ENCODE data around the gene CBX8. TPM values are rescaled to one million over a fixed set of nuclear protein-coding genes. Genes with fewer than 3 reads are reported as not detected.
A peak's percentile ranks its signal among the peaks of the same experiment; 100 is the strongest.

CBX8 gene
- total and polyA plus RNA-seq, 2 of the 13 experiments (the other 11 are each of a cell fraction or from before 2014, with no cell fraction given), result 0.34 to 12.6 TPM

- TF ChIP-seq PAF1 (CRISPR knock-in tag; IDR thresholded peaks at IDR 0.05), result no peak
- TF ChIP-seq ZGPAT (CRISPR knock-in tag; IDR thresholded peaks at IDR 0.05), result peak; percentile 91
- peak; percentile 63 for TF ChIP-seq HNRNPK (IDR thresholded peaks at IDR 0.05; ENCODE audit: low read depth, low read length, poor library complexity, severe bottlenecking)
- peak; percentile 81; the same call in 1 of the 2 replicates for TF ChIP-seq ZNF740 (CRISPR knock-in tag; IDR thresholded peaks at IDR 0.05)
- peak; percentile 36; the same call in 1 of the 2 replicates for TF ChIP-seq ZNF792 (CRISPR knock-in tag; IDR thresholded peaks at IDR 0.05)
- no peak for TF ChIP-seq NCOA2 (CRISPR knock-in tag; IDR thresholded peaks at IDR 0.05)
- TF ChIP-seq MXD4 (CRISPR knock-in tag; IDR thresholded peaks at IDR 0.05), result peak; percentile 72
- TF ChIP-seq ATF7 (IDR thresholded peaks at IDR 0.05), result peak; percentile 68
- TF ChIP-seq ATF7 (CRISPR knock-in tag; IDR thresholded peaks at IDR 0.05), result peak; percentile 87
- TF ChIP-seq, protein P1, sequence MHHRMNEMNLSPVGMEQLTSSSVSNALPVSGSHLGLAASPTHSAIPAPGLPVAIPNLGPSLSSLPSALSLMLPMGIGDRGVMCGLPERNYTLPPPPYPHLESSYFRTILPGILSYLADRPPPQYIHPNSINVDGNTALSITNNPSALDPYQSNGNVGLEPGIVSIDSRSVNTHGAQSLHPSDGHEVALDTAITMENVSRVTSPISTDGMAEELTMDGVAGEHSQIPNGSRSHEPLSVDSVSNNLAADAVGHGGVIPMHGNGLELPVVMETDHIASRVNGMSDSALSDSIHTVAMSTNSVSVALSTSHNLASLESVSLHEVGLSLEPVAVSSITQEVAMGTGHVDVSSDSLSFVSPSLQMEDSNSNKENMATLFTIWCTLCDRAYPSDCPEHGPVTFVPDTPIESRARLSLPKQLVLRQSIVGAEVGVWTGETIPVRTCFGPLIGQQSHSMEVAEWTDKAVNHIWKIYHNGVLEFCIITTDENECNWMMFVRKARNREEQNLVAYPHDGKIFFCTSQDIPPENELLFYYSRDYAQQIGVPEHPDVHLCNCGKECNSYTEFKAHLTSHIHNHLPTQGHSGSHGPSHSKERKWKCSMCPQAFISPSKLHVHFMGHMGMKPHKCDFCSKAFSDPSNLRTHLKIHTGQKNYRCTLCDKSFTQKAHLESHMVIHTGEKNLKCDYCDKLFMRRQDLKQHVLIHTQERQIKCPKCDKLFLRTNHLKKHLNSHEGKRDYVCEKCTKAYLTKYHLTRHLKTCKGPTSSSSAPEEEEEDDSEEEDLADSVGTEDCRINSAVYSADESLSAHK (CRISPR knock-in tag; IDR thresholded peaks at IDR 0.05; ENCODE audit: borderline replicate concordance), result no peak
- TF ChIP-seq, protein P2, sequence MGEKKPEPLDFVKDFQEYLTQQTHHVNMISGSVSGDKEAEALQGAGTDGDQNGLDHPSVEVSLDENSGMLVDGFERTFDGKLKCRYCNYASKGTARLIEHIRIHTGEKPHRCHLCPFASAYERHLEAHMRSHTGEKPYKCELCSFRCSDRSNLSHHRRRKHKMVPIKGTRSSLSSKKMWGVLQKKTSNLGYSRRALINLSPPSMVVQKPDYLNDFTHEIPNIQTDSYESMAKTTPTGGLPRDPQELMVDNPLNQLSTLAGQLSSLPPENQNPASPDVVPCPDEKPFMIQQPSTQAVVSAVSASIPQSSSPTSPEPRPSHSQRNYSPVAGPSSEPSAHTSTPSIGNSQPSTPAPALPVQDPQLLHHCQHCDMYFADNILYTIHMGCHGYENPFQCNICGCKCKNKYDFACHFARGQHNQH (CRISPR knock-in tag; IDR thresholded peaks at IDR 0.05), result peak; percentile 56
- peak; percentile 84 for TF ChIP-seq POLR2AphosphoS5 (IDR thresholded peaks at IDR 0.05; ENCODE audit: low read depth, low read length)
- TF ChIP-seq ZBTB21 (CRISPR knock-in tag; IDR thresholded peaks at IDR 0.05), result no peak
- TF ChIP-seq NR0B2 (CRISPR knock-in tag; IDR thresholded peaks at IDR 0.05), result peak; percentile 28; the same call in 1 of the 2 replicates
- peak; percentile 43 for TF ChIP-seq FOSL2 (CRISPR knock-in tag; IDR thresholded peaks at IDR 0.05)
- TF ChIP-seq, protein P3, sequence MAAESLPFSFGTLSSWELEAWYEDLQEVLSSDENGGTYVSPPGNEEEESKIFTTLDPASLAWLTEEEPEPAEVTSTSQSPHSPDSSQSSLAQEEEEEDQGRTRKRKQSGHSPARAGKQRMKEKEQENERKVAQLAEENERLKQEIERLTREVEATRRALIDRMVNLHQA (CRISPR knock-in tag; IDR thresholded peaks at IDR 0.05), result no peak
- TF ChIP-seq ERF (CRISPR knock-in tag; IDR thresholded peaks at IDR 0.05), result peak; percentile 84
- TF ChIP-seq HDAC2 (CRISPR knock-in tag; IDR thresholded peaks at IDR 0.05), result no peak
- no peak for TF ChIP-seq IKZF1 (IDR thresholded peaks at IDR 0.05)
- TF ChIP-seq YEATS4 (CRISPR knock-in tag; IDR thresholded peaks at IDR 0.05; ENCODE audit: borderline replicate concordance), result peak; percentile 85
- TF ChIP-seq ZBTB49 (CRISPR knock-in tag; IDR thresholded peaks at IDR 0.05; ENCODE audit: borderline replicate concordance), result peak; percentile 43; the same call in 1 of the 2 replicates
Observed at GRCh38 chr17:79796763-79797491, at the start of gene CBX8 (continued).

Measured in HepG2 (cell line).